NB4 (cell line): ENCODE data around the gene MGAT5B.

Experiments used
- DNase-seq: peaks from one replicate; pipeline ENCODE4 v3.0.0; 2010; ENCODE audit warnings: low read depth
- H3K4me3 ChIP-seq: one replicate; pipeline ENCODE4 v1.5.1; 2011; ENCODE audit warnings: mild to moderate bottlenecking, low read depth, low read length, moderate library complexity
- MYC ChIP-seq: IDR thresholded peaks from 2 replicates; pipeline ENCODE4 v1.6.1; 2011; ENCODE audit warnings: low read depth, low read length
- POLR2A ChIP-seq: IDR thresholded peaks from 2 replicates; pipeline ENCODE4 v1.6.1; 2011; ENCODE audit warnings: mild to moderate bottlenecking; ENCODE audit not compliant: insufficient read length; ENCODE audit errors: extremely low read depth
- TF ChIP-seq, protein P1 (sequence below): IDR thresholded peaks from one replicate; pipeline ENCODE4 v1.5.1; 2012; ENCODE audit warnings: low read depth, low read length
- TF ChIP-seq, protein P2 (sequence below): IDR thresholded peaks from 2 replicates; pipeline ENCODE4 v1.6.1; 2011; ENCODE audit warnings: low read depth, low read length

MGAT5B gene

DNA sequence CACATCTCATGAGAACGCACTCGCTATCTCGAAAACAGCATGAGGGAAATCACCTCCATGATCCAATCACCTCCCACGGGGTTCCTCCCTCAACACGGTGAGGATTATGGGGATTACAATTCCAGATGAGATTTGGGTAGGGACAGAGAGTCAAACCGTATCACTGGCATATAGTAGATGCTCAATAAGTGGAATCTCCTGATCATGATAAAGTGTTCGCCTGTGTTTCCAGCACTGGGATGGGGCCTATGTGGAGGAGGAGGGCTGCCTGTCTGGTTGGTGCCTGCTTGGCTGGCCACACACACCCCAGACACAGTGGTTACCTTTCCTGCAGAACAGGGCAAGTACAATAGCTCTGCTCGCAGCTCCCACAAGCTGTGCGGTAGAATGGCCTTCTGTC lies 6.1 kb upstream of the MGAT5B start:
- TF ChIP-seq, protein P1, sequence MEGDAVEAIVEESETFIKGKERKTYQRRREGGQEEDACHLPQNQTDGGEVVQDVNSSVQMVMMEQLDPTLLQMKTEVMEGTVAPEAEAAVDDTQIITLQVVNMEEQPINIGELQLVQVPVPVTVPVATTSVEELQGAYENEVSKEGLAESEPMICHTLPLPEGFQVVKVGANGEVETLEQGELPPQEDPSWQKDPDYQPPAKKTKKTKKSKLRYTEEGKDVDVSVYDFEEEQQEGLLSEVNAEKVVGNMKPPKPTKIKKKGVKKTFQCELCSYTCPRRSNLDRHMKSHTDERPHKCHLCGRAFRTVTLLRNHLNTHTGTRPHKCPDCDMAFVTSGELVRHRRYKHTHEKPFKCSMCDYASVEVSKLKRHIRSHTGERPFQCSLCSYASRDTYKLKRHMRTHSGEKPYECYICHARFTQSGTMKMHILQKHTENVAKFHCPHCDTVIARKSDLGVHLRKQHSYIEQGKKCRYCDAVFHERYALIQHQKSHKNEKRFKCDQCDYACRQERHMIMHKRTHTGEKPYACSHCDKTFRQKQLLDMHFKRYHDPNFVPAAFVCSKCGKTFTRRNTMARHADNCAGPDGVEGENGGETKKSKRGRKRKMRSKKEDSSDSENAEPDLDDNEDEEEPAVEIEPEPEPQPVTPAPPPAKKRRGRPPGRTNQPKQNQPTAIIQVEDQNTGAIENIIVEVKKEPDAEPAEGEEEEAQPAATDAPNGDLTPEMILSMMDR = no peak
- TF ChIP-seq POLR2A (no peak), MYC (no peak)
- TF ChIP-seq, protein P2, sequence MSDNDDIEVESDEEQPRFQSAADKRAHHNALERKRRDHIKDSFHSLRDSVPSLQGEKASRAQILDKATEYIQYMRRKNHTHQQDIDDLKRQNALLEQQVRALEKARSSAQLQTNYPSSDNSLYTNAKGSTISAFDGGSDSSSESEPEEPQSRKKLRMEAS = no peak
- no peak for DNase-seq
- H3K4me3 ChIP-seq = no peak overlapping the region

DNA sequence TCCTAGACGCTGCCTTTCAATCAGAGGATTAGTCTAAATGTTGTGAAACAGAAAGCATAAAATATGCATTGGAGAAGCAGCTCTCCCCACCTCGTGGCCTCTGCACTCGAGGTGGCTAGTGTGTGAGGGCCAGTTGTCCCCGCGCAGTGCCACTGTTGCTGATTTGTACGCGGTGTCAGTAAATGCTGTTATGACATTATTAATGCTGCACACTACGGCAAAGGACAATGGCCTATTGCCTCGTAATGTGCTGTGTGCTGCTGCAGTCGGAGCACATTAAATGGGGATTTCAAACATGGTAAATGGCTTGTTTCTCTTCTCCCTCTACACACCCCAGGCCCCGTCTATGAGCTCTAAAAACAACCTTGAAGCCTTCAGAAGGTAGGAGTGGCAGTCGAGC lies 5.7 kb upstream of the MGAT5B start:
- TF ChIP-seq MYC = no peak
- TF ChIP-seq, protein P1 = no peak
- no peak for TF ChIP-seq POLR2A
- TF ChIP-seq, protein P2 = no peak
- no peak overlapping the region for H3K4me3 ChIP-seq
- DNase-seq = no peak

DNA sequence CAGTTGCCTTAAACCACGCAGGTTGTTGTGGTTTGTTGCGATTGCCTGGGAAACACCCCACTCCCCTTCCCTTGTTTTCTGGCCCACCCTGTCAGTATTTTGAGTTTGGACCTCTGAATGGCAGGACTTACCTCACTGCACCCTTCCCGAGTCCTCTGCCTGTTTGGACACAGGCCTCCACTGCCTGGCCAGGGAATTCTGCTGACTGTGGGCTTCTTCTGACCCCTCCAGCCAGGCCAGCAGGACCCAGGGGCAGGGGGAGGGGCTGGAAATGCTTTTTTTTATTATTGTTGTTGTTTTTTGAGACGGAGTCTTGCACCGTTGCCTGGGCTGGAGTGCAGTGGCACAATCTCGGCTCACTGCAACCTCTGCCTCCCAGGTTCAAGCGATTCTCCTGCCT lies 4.2 kb upstream of the MGAT5B start:
- TF ChIP-seq, protein P1 = no peak
- TF ChIP-seq MYC = no peak
- no peak for TF ChIP-seq POLR2A
- H3K4me3 ChIP-seq = no peak overlapping the region

DNA sequence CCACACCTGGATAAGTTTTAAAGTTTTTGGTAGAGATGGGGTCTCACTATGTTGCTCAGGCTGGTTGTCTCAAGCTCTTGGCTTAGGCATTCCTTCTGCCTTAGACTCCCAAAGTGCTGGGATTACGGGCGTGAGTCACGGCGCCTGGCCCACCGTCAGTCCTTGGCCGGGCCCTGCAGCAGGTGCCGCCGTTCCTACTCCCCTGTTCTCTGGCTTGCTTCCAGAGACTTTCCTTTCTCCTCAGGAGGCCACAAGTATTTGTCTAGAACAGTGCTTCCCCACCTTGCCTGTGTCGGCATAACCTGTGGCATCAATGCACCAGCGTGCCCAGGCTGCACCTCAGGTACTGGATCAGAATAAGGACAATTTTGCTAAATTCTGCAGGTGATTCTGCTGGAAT lies 3.0 kb upstream of the MGAT5B start:
- TF ChIP-seq POLR2A (no peak), MYC (no peak)
- TF ChIP-seq, protein P1 = no peak
- TF ChIP-seq, protein P2 = no peak
- DNase-seq = no peak
- no peak overlapping the region for H3K4me3 ChIP-seq

More for the DNA sequence above, 4.2 kb upstream of the MGAT5B start:
- DNase-seq = no peak

DNA sequence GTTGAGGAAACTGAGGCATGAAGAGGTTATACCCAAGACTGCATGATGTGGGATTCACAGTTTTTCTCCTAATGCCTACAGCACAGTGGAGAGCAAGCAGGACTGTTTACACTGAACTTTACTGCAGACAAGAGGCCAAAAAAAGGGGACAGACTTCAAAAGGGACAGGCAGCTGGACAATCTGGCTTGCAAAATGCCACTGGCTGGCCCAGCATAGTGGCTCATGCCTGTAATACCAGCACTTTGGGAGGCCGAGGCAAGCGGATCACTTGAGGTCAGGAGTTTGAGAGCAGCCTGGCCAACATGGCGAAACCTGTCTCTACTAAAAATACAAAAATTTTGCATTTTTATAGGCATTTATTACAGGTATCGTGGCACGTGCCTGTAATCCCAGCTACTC lies 2.0 kb upstream of the MGAT5B start:
- no peak overlapping the region for H3K4me3 ChIP-seq
- TF ChIP-seq, protein P1 = no peak
- TF ChIP-seq MYC = no peak
- DNase-seq = no peak

DNA sequence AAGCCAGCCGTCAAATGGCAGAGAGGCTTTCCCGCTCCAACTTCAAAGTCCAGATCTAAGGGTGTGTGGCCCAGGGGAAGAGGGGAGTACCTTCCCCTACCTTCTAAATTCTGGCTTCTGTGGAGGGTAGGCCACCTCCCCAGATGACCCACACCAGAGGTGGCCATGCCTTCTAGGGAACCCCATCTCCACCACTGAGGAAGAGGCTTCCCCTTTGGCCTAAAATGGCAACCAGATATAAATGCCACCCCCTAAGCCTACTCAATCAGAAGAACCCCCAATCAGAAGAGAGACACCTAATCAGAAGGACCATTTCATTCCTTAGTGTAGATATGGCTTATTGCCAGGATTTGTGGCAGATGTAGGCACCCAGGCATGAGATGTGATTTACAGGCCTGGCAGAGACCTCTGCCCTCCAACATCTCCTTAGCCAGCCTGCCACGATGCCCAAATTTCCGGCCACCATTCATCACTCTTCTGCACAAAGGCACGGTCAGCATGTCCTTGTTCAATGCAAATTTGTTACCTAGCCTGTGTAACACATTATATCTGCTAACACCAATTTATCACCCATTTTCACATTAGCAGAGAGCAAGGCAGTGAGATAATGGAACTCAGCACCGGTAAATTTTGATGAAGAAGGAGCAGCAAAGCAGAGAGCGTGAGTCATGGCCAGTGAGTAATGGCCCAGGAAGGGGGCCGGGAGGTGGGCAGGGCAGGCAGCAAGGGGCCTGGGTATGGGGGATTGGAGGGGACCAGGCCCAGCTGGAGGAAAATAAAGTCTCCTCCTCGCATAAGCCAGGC lies 1.2 kb upstream of the MGAT5B start:
- no peak overlapping the region for H3K4me3 ChIP-seq
- no peak for DNase-seq
- TF ChIP-seq, protein P2 = no peak
- TF ChIP-seq, protein P1 = no peak
- no peak for TF ChIP-seq MYC
- TF ChIP-seq POLR2A = no peak
